Measurements from ENCODE around the gene DNASE1L1.
A peak's percentile ranks its signal among the peaks of the same experiment; 100 is the strongest.

The DNASE1L1 gene

DNA sequence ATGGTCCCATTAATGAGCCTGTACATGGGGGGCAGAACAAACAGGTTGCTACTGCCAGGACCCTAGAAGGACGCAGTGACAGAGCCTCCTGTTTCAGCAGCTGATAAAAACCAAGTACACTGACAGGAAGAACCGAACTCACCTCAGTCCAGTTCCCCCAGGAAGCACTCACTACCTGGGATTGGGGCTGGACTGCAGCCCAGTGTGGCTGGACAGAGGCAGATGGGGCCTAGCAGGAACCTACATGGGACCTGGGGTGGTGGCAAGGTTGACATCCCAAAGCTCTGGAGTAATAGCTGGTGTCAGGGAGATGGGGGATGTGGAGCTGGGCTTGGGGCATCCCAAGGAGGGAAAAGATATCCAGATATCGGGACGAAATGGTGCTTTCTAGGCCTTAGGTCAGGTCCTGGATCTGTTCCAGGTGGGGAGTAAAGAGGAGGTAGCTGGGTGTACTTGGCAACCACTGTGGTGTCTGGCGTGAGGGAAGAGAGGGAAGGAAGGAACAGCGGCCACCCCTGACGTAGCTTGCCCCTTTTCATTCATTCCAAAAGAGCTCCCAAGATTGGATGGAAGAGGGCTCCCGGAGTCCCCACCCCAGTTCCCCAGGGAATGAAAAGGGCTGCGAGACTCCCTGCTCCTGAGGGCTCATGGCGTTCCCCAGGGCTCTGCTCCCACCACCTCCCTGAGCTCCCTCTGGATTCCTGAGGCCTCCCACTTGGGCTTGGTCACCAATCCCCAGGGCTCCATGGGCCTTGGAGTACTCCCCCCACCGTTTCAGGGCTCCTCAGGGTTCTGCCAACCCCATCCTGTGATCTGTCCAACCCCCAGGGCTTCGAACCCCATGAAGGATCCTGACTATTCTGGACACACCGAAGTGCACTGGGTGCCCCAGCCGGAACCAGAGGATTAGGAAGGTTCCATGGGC, 25.4 kb downstream of the DNASE1L1 start:
- DNase-seq (ENCODE audit: low read depth, low spot score) = no peak

DNA sequence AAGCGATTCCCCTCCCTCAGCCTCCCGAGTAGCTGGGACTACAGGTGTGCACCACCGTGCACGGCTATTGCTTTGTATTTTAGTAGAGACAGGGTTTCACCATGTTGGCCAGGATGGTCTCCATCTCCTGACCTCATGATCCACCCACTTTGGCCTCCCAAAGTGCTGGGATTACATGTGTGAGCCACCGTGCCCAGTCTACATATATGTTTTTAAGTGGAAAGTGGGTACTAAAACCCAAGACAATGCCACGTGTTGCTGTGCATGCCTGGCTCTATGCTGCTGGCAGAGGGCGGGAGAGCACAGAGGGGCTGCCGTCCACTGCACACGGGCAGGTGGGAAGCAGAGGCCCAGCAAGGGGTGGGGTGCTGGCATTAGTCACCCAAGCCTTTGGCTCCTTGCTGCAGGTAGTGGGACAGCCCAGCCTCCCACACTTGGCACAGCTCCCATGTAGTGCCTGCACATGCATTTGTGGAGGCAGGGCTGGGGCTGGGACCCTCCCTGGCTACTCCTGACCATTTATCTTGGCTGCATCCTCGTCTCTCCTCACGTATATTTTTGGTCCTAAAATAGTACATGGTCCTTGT, 26.5 kb downstream of the DNASE1L1 start:
- DNase-seq (ENCODE audit: low read depth, low spot score) = no peak

DNA sequence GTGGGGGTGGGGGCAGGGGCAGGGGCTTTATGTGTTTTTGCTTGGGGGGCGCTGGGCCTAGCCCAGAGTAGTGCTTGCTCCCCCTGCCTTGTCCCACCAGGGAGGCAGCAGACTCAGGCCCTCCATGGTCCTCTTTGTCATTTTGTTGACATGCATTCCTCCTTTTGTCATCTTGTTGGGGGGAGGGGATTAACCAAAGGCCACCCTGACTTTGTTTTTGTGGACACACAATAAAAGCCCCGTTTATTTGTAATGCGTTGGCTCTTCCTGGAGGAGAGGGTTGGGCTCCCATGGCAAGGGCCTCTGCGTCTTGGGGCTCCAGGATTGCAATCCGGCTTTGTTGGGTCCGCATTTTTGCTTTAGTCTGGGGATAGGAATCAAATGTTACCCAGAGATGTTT, 27.8 kb downstream of the DNASE1L1 start:
- no peak for DNase-seq (ENCODE audit: low read depth, low spot score)

DNA sequence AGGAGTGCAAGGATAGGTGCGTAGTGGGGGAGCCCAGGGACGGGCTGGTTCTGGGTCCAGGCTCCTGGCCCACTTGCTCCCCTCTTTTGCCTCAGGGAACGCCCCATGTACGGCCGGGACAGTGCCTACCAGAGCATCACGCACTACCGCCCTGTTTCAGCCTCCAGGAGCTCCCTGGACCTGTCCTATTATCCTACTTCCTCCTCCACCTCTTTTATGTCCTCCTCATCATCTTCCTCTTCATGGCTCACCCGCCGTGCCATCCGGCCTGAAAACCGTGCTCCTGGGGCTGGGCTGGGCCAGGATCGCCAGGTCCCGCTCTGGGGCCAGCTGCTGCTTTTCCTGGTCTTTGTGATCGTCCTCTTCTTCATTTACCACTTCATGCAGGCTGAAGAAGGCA, 28.3 kb downstream of the DNASE1L1 start:
- DNase-seq (ENCODE audit: low read depth, low spot score) = no peak

DNA sequence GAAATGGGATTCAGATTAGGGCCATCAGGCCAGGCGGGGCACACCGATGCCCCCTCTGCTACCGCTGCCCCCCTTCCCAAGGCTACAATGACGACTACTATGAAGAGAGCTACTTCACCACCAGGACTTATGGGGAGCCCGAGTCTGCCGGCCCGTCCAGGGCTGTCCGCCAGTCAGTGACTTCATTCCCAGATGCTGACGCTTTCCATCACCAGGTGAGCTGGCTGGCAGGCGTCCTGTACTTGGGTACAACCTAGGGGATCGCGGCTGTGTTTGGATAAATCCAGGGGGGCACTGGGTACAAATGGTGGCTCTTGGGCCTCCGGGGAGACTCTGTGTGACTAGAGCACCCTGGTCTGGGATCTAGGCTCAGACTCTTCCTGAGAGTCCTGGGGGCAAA, 28.9 kb downstream of the DNASE1L1 start:
- DNase-seq (ENCODE audit: low read depth, low spot score) = no peak

DNA sequence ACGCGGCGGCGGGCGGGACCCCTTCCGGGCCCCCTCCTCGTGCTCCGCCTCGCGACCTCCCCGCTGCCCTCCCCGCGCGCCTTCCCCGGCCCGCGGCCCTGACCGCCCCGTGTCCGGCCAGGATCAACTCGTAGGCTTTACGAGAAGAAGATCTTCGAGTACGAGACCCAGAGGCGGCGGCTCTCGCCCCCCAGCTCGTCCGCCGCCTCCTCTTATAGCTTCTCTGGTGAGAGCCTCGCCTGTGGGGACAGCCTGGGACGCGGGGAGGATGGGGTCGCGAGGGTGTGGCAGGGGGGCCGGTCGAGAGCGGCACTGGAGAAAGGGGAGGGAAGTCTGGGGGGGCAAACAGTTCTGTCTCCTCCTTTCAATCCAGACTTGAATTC, 29.5 kb downstream of the DNASE1L1 start:
- no peak for DNase-seq (ENCODE audit: low read depth, low spot score)

DNA sequence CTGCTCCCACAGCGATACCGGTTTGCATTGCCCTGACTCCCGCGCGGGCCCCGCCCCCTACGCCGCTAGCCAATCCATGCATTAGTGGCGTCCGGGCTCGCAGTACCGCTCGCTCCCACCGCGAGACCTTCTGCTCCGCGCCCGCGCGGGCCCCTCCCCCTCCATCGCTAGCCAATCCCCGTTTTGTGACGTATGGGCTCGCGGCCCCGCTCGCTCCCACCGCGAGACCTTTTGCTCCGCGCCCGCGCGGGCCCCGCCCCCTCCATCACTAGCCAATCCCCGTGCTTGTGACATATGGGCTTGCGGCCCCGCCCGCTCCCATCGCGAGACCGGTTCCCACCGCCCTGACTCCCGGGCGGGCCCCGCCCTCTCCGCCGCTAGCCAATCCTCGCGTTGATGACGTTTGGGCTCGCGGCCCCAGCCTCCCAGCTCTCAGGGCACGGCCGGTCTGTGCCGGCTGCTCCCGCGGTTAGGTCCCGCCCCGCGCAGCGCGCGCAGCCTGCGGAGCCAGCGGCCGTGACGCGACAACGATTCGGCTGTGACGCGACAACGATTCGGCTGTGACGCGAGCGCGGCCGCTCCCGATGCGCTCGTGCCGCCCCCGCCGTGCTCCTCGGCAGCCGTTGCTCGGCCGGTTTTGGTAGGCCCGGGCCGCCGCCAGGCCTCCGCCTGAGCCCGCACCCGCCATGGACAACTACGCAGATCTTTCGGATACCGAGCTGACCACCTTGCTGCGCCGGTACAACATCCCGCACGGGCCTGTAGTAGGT, 30.1 kb downstream of the DNASE1L1 start, which contains the start of gene EMD:
Gene EMD (plus strand): TSS at position 497 of the 770 bp plus-strand sequence. CDS start 190 bp downstream, at position 687.
- no peak for DNase-seq (ENCODE audit: low read depth, low spot score)

DNA sequence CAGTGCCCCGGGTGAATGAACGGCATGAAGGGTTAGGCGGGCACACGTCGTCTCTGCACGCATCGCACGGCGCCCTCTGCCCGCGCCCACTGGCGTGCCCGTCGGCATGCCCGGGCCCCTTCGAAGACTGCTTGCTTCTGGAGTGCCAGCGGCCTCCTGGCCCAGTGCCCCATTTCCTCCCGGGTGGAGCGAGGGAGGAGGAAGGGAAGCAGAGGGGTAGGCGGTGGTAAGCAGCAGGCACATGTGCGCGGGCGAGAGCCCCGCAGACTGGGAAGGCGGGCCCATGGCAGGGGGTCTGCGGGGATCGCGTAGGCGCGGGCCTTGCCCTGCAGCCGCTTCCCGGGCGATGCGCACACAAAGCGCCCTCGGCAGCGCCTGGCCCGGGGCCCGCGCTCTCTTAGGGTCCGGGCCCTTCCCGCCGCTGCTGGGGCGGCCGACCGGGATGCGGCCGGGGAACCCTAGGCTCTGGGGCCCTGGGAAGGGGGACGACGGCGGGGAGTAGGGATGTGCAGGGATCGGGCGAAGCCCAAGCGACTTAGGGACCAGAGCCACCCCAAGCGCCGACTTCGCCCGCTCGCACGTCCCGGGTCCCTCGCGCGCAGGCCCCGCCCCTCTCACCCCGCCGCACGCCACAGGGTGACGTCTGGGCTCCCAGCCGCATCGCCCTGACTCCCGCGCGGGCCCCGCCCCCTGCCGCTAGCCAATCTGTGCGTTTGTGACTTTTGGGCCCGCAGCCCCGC, 30.8 kb downstream of the DNASE1L1 start:
- no peak for DNase-seq (ENCODE audit: low read depth, low spot score)

DNA sequence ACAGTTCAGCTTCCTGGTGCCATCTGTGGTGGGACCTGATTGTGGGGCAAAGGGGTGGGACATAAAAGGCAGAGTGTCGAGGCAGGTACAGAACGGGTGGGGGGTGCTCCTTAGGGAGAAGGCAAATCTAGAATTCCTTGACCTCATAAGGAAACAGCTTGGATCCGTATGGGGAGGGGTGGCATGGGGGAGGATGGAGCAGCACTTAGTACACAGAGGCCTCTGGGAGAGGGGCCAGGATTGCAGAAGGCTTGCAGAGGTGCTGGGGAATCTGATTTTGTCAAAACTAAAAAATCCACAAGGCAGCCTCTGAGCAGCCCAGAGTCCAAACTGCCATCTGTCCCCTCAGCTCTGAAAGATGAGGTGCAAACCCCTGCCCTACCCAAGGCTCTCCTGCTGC, 32.3 kb downstream of the DNASE1L1 start:
- DNase-seq (ENCODE audit: low read depth, low spot score) = no peak

DNA sequence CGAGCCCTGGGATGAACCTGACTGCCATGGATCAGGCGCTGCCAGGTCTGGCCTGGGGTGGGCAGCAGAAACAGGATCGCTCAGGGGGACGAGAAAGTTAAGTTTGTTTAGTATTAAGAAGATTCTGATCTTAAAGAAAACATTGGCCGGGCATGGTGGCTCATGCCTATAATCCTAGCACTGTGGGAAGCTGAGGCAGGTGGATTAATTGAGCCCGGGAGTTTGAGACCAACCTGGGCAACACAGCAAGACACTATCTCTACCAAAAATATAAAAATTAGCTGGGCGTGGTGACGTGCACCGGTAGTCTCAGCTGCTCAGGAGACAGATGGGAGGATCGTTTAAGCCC, 33.9 kb downstream of the DNASE1L1 start:
- DNase-seq (ENCODE audit: low read depth, low spot score) = no peak

DNA sequence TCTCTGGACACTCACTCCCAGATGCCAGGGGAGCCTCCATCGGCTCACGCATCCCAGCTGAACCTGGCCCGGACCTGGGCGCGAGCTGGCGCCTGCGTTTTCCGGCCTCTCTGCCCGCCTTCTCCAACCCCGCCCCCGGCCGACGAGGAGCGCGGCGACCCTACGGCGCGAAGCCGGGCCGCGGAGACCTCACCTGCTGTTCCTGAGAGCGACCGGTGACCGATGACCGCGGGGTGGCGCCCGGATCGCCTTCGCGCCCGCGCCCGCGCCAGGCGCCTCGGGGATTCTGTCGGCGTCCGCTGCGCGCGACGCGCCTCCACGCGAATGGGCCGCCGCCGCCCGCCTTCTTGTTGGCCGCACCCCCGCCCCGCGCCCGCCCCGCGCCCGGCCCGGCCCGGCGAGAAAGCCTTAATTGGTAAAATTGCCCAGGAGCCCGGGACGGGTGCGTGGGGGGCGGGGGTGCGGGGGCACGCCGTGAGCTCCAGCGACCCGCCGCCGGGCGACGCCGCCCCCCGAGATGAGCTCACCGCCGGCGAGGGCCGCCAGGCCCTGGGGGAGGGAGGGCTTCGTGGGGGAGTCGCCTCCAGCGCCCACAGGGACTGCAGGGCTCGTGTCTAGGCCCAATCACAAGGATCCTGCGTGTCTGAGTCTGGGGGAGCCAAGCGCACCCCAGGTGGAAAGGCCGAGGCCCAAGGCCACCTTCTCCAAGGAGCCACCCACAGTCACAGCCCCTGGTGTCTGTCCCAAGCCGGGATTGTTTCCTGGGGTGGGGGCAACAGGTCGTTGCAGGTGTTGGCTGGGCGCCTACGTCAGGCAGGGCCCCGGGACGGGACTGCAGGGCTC, 34.5 kb downstream of the DNASE1L1 start, which contains the start of gene FLNA:
Gene FLNA (minus strand): TSS at position 322 of the 843 bp plus-strand sequence. CDS start 3,389 bp downstream, outside the sequence.
- DNase-seq (ENCODE audit: low read depth, low spot score) = no peak

DNA sequence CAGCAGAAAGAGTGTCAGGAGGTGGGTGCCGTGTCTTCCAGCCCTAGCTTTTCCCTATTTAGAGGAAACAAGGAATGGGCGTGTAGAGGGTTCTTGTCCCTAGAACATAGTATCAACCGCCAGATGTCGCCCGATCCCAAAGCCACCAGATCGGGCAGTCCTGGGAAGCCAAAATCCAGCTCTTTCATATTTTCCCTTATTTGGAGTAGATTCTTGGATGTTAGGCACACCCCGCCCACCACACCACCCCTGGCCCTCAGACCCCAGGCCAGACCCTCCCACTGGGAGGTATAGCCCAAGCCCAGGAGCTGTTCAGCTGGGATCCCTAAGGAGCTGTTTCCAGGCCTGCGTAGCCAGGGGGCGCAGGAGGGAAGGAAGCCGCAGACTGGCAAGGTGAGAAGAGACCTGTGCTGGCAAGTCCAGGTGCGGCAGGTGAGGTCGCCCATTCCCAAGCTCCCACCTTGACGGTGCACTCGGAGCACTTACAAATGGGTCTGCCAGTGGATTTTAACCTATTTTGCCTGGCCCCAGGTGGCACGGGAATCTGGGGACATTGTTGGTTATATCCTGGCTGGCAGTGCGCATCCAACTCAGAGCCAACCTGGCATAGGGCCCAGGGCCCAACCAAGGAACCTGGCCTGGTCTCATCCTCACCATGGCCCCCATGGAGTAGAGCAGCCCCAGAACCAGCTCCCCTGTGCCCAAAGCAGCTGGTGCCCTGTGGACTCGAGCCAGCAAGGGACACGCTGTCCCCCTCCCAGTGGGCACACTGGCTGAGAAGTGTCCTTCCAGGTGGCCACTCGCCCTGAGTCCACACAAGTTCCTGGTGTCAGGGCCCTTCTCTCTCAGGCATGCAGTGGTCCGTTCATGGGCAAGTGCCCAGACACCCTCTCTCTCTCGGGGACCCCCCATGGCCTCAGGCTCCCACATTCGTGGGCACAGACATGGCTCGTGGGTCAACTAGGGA, 35.4 kb downstream of the DNASE1L1 start:
- no peak for DNase-seq (ENCODE audit: low read depth, low spot score)

DNA sequence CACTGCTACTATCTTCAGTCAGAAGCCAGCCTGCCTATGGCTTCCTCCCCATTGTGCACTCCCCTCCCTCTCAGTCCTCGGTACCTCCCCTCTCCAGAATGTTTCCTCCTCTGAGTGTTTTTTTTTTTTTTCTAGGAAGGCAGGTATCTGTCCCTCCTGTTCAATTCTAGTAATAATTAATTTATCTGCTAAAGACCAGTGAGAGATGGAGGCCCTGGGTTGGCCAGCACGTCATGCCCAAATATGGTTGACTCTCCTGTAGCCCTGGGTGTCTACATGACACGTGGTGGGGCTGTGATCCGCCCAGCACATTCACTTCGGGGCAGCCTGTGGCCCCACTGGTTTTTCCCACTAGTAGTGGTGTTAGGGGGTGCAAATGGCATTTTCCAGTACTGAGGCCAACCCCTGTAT, 36.4 kb downstream of the DNASE1L1 start:
- no peak for DNase-seq (ENCODE audit: low read depth, low spot score)

DNA sequence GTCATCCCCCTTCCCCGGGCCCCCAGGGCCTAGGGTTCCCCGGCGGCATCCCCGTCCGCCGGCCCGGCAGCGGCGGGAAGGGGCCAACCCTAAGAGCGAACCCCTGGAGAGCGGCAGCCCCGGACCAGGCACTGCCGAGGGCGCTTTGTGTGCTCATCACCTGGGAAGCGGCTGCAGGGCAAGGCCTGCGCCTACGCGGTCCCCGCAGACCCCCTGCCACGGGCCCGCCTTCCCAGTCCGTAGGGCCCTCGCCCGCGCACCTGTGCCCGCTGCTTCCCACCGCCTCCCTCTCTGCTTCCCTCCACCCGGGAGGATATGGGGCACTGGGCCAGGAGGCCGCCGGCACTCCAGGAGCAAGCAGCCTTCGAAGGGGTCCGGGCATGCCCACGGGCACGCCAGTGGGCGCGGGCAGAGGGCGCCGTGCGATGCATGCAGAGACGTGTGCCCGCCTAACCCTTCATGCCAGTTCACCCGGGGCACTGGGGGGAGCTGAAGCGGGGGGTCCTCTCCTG, 37.2 kb downstream of the DNASE1L1 start:
- DNase-seq (ENCODE audit: low read depth, low spot score) = no peak

DNA sequence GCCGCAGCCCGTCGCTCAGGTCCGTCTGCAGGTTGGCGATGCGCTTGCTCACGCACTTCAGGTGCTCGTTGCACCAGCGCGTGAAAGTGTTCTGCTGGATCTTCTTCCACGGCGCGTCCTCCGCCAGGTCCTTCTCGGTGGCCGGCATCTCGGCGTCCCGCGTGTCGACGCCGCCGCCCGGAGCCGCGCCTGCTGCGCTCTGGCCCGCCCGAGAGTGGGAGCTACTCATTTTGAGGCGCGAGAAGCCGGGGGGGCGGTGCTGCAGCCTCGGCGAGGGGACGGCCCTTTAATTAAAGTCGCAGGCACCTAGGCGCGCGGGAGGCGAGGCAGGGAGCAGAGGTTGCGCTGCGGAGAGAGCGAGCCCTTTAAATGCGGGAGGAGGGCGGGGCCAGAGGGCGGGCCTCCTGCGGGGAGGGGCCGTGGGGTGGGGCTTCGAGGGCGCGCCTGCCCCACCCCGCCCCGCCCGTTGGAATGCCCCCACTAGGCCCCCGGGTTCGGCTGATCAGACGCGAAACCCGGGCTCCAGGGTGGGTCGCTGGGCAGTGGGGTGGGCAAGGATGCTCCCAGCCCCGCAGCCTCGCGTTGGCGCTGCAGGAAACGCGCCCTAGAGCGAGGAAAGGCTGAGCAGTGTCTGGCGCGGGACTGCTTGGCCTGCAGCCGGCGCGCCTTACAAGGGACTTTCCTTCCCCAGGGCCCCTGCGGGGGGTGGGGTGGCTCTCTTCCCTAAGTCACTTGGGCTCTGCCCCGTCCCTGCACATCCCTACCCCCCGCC, 37.9 kb downstream of the DNASE1L1 start:
- DNase-seq (ENCODE audit: low read depth, low spot score) = no peak

DNA sequence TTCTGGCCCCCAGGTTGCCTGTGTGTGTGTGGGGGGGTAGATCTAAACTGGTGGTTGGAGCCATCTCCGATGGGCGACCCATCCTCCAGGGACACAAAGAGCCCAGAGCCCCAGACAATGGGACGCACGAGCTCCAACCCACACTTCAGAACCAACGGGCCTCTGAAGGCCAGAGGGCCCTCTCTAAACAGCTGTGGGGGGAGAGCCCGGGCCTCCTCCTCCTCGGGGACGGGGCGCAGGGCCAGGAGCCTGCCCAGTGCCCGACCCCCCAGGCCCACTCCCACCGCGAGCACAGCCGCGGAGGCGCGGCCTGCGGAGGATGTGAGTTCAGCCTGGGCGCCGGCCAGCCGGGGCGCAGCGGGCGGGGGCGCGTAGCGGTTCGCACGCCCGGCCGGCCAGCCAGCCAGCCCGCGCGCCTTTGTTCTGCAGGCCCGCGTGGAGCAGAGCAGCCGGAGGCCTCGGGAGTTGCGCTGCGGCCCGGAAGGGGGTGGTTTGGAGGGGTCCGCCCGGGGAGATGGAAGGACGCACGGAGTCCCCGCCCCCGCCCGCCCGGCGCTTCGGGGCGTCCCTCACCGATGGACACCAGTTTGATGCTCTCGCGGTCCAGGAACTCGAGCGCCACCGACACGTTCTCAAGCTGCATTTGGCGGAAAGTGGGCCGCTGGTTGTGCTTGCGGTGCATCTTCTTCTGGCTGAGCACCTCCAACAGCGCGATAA, 38.6 kb downstream of the DNASE1L1 start:
- DNase-seq (ENCODE audit: low read depth, low spot score) = no peak

DNA sequence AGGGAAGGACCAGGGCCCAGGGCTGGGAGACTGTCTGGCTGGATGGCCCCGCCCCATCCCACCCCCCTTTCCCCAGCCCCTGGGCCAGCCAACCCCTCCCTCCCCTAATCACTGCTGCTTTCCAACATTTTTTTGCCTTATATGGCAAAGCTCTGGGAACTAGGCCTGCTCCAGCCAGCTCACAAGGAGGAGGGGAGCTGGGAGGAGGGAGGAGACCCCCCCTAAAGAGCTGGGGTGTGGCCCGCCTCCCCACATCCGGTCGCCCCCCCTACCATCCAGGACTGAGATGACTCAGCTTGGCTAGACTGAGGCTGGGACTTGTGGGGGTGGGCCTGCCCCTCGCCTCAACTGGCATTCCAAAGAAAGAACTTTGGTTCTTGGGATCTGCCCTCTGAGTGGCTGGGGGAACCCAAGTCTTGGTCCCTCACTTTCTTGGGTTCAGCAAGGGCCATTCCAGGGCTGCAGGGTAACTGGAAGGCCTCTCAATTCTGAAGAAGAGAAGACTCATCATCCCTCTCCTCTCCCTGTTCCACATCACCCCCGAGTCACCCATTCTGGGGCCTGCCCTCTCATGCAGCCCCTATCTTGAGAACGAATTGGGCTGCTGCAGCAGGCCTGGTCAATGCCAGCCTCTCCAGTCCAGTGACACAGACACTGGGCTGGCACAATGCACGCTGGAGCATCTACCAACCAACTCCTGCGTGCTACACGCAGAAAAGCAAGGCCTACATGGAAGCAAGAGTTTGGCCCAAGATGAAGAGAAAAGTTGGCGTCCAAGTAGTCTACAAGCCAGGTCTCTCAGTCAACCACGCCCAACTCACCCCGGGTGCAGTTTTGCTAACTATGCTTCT, 39.4 kb downstream of the DNASE1L1 start:
- DNase-seq (ENCODE audit: low read depth, low spot score) = peak; percentile 67

Measured in iPS DF 19.7 (cell line).